HepG2 (cell line): ENCODE measurements around the gene CCM2. TPM values are rescaled to one million over a fixed set of nuclear protein-coding genes. Genes with fewer than 3 reads are reported as not detected.

Source experiments
- ATAC-seq: fragments of 200-7000 bp; cut with Tn5 transposase; 3 replicates; pipeline ENCODE4 v1.9.1; 2020; ENCODE audit warnings: mild to moderate bottlenecking, moderate library complexity
- BruUV-seq: library from RNA; stranded (reverse); fragments of 400-500 nt; replicated peaks from 2 replicates; lab custom pipeline; 2021; lab: Mats Ljungman, UMichigan
- CTCF ChIA-PET: fragments of 300-600 bp; formaldehyde crosslinking; extraction: SDS; loops from one replicate; lab custom pipeline; 2021; ENCODE audit warnings: low total read pairs, inconsistent platforms, low intra/inter-chr PET ratio; lab: Yijun Ruan, JAX
- POLR2A ChIA-PET: fragments of 350-600 bp; sonication (Branson Sonifier 250); formaldehyde crosslinking; loops from one replicate; lab custom pipeline; 2020; ENCODE audit warnings: antibody characterized with exemption, inconsistent platforms; lab: Yijun Ruan, JAX
- DNase-seq: peaks from one replicate; pipeline ENCODE4 v3.0.0-alpha.2; 2015; ENCODE audit warnings: low spot score
- FAIRE-seq: peaks from 3 replicates; lab custom pipeline; 2011; peaks lifted over from hg19 to GRCh38; lab: Jason Lieb, UNC
- H2AFZ ChIP-seq: one replicate; pipeline ENCODE4 v1.6.1; 2011; ENCODE audit warnings: low read length, inconsistent platforms
- H3K27ac ChIP-seq: fragments of 300-600 bp; 3 replicates; pipeline ENCODE4 v1.8.0; 2011; ENCODE audit warnings: mixed run types, mild to moderate bottlenecking, mixed read lengths, low read length, inconsistent platforms; ENCODE audit not compliant: insufficient read depth; ENCODE audit errors: extremely low read length
- H3K27me3 ChIP-seq, 2 experiments: fragments of 200-600 bp in 1 of 2; 2 replicates in 1 of 2; 3 replicates in 1 of 2; pipeline versions ENCODE4 v1.6.0 to v1.8.0; 2011; ENCODE audit warnings: low read length in 2 of 2, mild to moderate bottlenecking in 2 of 2, moderate library complexity in 2 of 2, inconsistent platforms in 1 of 2; ENCODE audit not compliant: insufficient read depth in 2 of 2, control insufficient read depth in 1 of 2
- H3K36me3 ChIP-seq, 2 experiments: fragments of 200-600 bp in 1 of 2; replicated peaks in 1 of 2; 2 replicates in 1 of 2; 3 replicates in 1 of 2; pipeline versions ENCODE4 v1.5.1 to v1.8.0; 2011; ENCODE audit warnings: low read length in 2 of 2, inconsistent platforms in 1 of 2; ENCODE audit not compliant: insufficient read depth in 2 of 2, control insufficient read depth in 1 of 2
- H3K4me1 ChIP-seq: 2 replicates; pipeline ENCODE4 v1.5.1; 2012; ENCODE audit warnings: low read length, inconsistent platforms; ENCODE audit not compliant: insufficient read depth
- H3K4me2 ChIP-seq: 2 replicates; pipeline ENCODE4 v1.6.0; 2011; ENCODE audit warnings: low read depth, low read length, inconsistent platforms
- H3K4me3 ChIP-seq, 3 experiments: fragments of 200-600 bp in 1 of 3; sonication (generic), shearing (Covaris generic) in 1 of 3; replicated peaks in 1 of 3; 2 replicates each; pipeline ENCODE4 v1.5.1; 2011 to 2016; ENCODE audit warnings: low read length in 3 of 3, inconsistent platforms in 2 of 3, low read depth in 2 of 3, mild to moderate bottlenecking in 2 of 3, control low read depth in 1 of 3, mixed read lengths in 1 of 3; ENCODE audit not compliant: insufficient read depth in 1 of 3
- H3K79me2 ChIP-seq: one replicate; pipeline ENCODE4 v1.6.1; 2011; ENCODE audit warnings: low read length, inconsistent platforms; ENCODE audit not compliant: insufficient read depth
- H3K9ac ChIP-seq: 2 replicates; pipeline ENCODE4 v1.6.0; 2011; ENCODE audit warnings: mild to moderate bottlenecking, low read depth, low read length, inconsistent platforms; ENCODE audit not compliant: insufficient read depth
- H3K9me3 ChIP-seq: 2 replicates; pipeline ENCODE4 v1.5.1; 2012; ENCODE audit warnings: mild to moderate bottlenecking, low read length
- H4K20me1 ChIP-seq: 2 replicates; pipeline ENCODE4 v1.6.0; 2011; ENCODE audit warnings: inconsistent platforms, mild to moderate bottlenecking, low read length, moderate library complexity; ENCODE audit not compliant: insufficient read depth
- AGO1 ChIP-seq: fragments of 200-400 bp; formaldehyde crosslinking; IDR thresholded peaks from 2 replicates; pipeline ENCODE4 v1.6.1; 2017; ENCODE audit warnings: mild to moderate bottlenecking, low read depth, low read length, moderate library complexity; ENCODE audit not compliant: poor library complexity, severe bottlenecking
- CBFB ChIP-seq: sonication (generic); formaldehyde crosslinking; IDR thresholded peaks from 2 replicates; pipeline ENCODE4 v1.4.0; 2020; ENCODE audit warnings: missing genetic modification reagents
- HNF4G ChIP-seq, 2 experiments: sonication (generic) in 1 of 2; formaldehyde crosslinking in 1 of 2; IDR thresholded peaks; 2 replicates each; pipeline versions ENCODE4 v1.4.0 to v1.6.1; 2011 to 2020; ENCODE audit warnings: borderline replicate concordance in 2 of 2, low read depth in 2 of 2, mild to moderate bottlenecking in 2 of 2, low read length in 1 of 2, missing genetic modification reagents in 1 of 2, moderate library complexity in 1 of 2
- MED13 ChIP-seq: sonication (generic); formaldehyde crosslinking; IDR thresholded peaks from 2 replicates; pipeline ENCODE4 v1.5.0; 2020; ENCODE audit warnings: missing genetic modification reagents
- MLX ChIP-seq: IDR thresholded peaks from 2 replicates; pipeline ENCODE4 v1.6.1; 2016
- PAXIP1 ChIP-seq: sonication (generic); formaldehyde crosslinking; conservative IDR thresholded peaks from 2 replicates; pipeline ENCODE4 v1.4.0; 2020; ENCODE audit warnings: mild to moderate bottlenecking, missing genetic modification reagents, moderate library complexity
- RFX1 ChIP-seq: fragments of 450-650 bp; IDR thresholded peaks from 2 replicates; pipeline ENCODE4 v1.6.1; 2017
- SALL2 ChIP-seq: sonication (generic); formaldehyde crosslinking; IDR thresholded peaks from 2 replicates; pipeline ENCODE4 v1.8.1; 2023; ENCODE audit warnings: mild to moderate bottlenecking, missing genetic modification reagents, inconsistent platforms
- SRSF1 ChIP-seq: fragments of 200-400 bp; formaldehyde crosslinking; optimal IDR thresholded peaks from 2 replicates; pipeline ENCODE3; 2017; ENCODE audit warnings: mild to moderate bottlenecking, low read depth, low read length, moderate library complexity
- ZKSCAN1 ChIP-seq: fragments of 150-350 bp; IDR thresholded peaks from 2 replicates; pipeline ENCODE4 v1.6.1; 2014; ENCODE audit warnings: low read length
- ZSCAN25 ChIP-seq: sonication (generic); formaldehyde crosslinking; IDR thresholded peaks from 2 replicates; pipeline ENCODE4 v1.8.0; 2022; ENCODE audit warnings: mild to moderate bottlenecking, missing genetic modification reagents
- ZSCAN31 ChIP-seq: sonication (generic); formaldehyde crosslinking; IDR thresholded peaks from 2 replicates; pipeline ENCODE4 v1.5.0; 2020; ENCODE audit warnings: low read depth, mild to moderate bottlenecking, missing genetic modification reagents
- WGBS: methylation state at CpG from one replicate; pipeline ENCODE4 v1.1.6; 2017; ENCODE audit warnings: low lambda C conversion rate; 5-methylcytosine and 5-hydroxymethylcytosine counted together
- in situ Hi-C: cut with HindIII; loops from 2 replicates; pipeline ENCODE4 v1.10.0; 2017; ENCODE audit warnings: low pct_unique_long_range_greater_than_20kb; ENCODE audit not compliant: extremely low pct_ligation_motif_present
- intact Hi-C: fragments of 100-400 bp; cut with micrococcal nuclease; formaldehyde crosslinking; loops from one replicate; pipeline ENCODE4 v1.10.0; 2022; ENCODE audit not compliant: unreplicated experiment
- polyA plus RNA-seq, 8 experiments: library from polyadenylated mRNA; depleted of rRNA in 3 of 8; stranded (reverse) in 7 of 8; unstranded in 1 of 8; fragments of >200 nt; fragmentation: Illumina TruSeq in 4 of 8; extraction: Trizol in 4 of 8; gene quantifications; 2 replicates each; pipeline versions ENCODE4 v1.2.1 to v1.2.3, GENCODE V29; 2011 to 2016; ENCODE audit warnings: low read depth in 4 of 8, missing spikeins in 1 of 8, mixed read lengths in 1 of 8; ENCODE audit not compliant: insufficient read depth in 1 of 8
- total RNA-seq, 5 experiments: library from RNA; depleted of rRNA; stranded (reverse); fragments of >200 nt; fragmentation: Illumina TruSeq; extraction: Trizol; gene quantifications; 2 replicates each; pipeline ENCODE4 v1.2.3, GENCODE V29; 2016; ENCODE audit warnings: low read depth in 1 of 5
- TF ChIP-seq, protein P1 (sequence below): sonication (generic); formaldehyde crosslinking; IDR thresholded peaks from one replicate; pipeline ENCODE4 v1.5.1; 2020; ENCODE audit warnings: mild to moderate bottlenecking, missing genetic modification reagents; ENCODE audit errors: not compliant biosample characterization

The CCM2 gene
- total and polyA plus RNA-seq, 2 of the 13 experiments (the other 11 are each of a cell fraction or from before 2014, with no cell fraction given) = 13.7 to 15.8 TPM

DNA sequence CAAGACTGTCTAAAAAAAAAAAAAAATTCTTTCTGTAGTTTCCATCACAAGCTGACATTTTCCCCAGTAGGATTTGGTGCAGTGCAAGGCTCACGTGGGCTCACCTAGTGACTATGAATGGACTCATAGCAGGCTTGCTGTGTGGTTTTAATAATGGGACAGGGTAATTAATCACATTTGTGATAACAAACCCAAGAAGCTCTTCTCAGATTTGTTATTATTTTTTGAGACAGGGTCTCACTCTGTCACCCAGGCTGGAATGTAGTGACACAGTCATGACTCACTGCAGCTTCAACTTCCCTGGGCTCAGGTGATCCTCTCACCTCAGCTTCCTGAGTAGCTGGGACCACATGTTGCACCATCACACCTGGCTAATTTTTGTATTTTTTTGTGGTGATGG is 48.7 kb downstream of the CCM2 start:
- Histone ChIP-seq H3K9ac (no peak overlapping the region), H3K4me2 (no peak overlapping the region), H3K9me3 (no peaks in the 10 kb centered on the region), H3K27me3 (no peaks in the 10 kb centered on the region), H3K27ac (no peak overlapping the region), H3K79me2 (no peaks in the 10 kb centered on the region), H2AFZ (no peak overlapping the region), H3K4me3 (no peak overlapping the region), H3K36me3 (peaks cover 0 to 1% of the 10 kb centered on the region in 2 experiments; a peak in 2 of 5 replicates), H3K4me1 (no peaks in the 10 kb centered on the region), H4K20me1 (no peaks in the 10 kb centered on the region)
- ATAC-seq = no peak
- ChIA-PET CTCF (no interaction called here), POLR2A (no interaction called here)
- intact Hi-C loops = no loop called here
- 100% methylated on average over 1 of the region's 1 CpG for WGBS
- DNase-seq = no peak
- FAIRE-seq = no peak
- no TSS peak for BruUV-seq
- in situ Hi-C loops = no loop called here
- TF ChIP-seq ZSCAN31 (CRISPR knock-in tag) (no peak), AGO1 (no peak), CBFB (CRISPR knock-in tag) (no peak), ZKSCAN1 (no peak), MED13 (CRISPR knock-in tag) (no peak), ZSCAN25 (CRISPR knock-in tag) (no peak), MLX (CRISPR knock-in tag) (no peak), HNF4G (IDR thresholded peaks at IDR 0.05; ENCODE audit: borderline replicate concordance, low read depth, low read length) (no peak), HNF4G (CRISPR knock-in tag; IDR thresholded peaks at IDR 0.05; ENCODE audit: borderline replicate concordance, low read depth) (no peak), SALL2 (CRISPR knock-in tag) (no peak), PAXIP1 (no peak), RFX1 (no peak), SRSF1 (no peak)
- TF ChIP-seq, protein P1, sequence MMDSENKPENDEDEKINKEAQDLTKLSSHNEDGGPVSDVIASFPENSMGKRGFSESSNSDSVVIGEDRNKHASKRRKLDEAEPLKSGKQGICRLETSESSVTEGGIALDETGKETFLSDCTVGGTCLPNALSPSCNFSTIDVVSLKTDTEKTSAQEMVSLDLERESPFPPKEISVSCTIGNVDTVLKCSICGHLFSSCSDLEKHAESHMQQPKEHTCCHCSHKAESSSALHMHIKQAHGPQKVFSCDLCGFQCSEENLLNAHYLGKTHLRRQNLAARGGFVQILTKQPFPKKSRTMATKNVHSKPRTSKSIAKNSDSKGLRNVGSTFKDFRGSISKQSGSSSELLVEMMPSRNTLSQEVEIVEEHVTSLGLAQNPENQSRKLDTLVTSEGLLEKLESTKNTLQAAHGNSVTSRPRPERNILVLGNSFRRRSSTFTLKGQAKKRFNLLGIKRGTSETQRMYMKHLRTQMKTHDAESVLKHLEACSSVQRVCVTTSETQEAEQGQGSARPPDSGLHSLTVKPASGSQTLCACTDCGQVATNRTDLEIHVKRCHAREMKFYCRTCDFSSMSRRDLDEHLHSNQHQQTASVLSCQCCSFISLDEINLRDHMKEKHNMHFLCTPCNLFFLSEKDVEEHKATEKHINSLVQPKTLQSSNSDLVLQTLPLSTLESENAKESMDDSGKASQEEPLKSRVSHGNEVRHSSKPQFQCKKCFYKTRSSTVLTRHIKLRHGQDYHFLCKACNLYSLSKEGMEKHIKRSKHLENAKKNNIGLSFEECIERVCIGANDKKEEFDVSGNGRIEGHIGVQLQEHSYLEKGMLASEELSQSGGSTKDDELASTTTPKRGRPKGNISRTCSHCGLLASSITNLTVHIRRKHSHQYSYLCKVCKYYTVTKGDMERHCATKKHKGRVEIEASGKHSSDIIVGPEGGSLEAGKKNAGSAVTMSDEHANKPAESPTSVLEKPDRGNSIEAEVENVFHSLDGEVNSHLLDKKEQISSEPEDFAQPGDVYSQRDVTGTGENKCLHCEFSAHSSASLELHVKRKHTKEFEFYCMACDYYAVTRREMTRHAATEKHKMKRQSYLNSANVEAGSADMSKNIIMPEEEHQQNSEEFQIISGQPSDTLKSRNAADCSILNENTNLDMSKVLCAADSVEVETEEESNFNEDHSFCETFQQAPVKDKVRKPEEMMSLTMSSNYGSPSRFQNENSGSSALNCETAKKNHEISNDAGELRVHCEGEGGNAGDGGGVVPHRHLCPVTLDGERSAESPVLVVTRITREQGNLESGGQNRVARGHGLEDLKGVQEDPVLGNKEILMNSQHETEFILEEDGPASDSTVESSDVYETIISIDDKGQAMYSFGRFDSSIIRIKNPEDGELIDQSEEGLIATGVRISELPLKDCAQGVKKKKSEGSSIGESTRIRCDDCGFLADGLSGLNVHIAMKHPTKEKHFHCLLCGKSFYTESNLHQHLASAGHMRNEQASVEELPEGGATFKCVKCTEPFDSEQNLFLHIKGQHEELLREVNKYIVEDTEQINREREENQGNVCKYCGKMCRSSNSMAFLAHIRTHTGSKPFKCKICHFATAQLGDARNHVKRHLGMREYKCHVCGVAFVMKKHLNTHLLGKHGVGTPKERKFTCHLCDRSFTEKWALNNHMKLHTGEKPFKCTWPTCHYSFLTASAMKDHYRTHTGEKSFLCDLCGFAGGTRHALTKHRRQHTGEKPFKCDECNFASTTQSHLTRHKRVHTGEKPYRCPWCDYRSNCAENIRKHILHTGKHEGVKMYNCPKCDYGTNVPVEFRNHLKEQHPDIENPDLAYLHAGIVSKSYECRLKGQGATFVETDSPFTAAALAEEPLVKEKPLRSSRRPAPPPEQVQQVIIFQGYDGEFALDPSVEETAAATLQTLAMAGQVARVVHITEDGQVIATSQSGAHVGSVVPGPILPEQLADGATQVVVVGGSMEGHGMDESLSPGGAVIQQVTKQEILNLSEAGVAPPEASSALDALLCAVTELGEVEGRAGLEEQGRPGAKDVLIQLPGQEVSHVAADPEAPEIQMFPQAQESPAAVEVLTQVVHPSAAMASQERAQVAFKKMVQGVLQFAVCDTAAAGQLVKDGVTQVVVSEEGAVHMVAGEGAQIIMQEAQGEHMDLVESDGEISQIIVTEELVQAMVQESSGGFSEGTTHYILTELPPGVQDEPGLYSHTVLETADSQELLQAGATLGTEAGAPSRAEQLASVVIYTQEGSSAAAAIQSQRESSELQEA = no peak
